NCI-H146 (cell line): ENCODE data around the gene ARPC4.
A peak's percentile ranks its signal among the peaks of the same experiment; 100 is the strongest.

Experiments used
- DNase-seq: peaks from one replicate; lab custom pipeline; 2025; lab: John Stamatoyannopoulos, UW

ARPC4 gene

GRCh38 chr3:9792405-9793160 lies at the start of gene ARPC4, which contains the start of gene TADA3:
Gene ARPC4 (plus strand): TSS chr3:9793082. CDS start chr3:9793122, 40 bp downstream.
Gene TADA3 (minus strand): TSS chr3:9792473. CDS start chr3:9791466, 1,007 bp downstream.
- peak; percentile 94 for DNase-seq

- DNase-seq = no peak
These were observed 49.3 kb upstream of the ARPC4 start for GRCh38 chr3:9743548-9743947.

- no peak for DNase-seq
These were observed 48.7 kb upstream of the ARPC4 start for GRCh38 chr3:9744162-9744561.

GRCh38 chr3:9745521-9745920 lies 47.4 kb upstream of the ARPC4 start:
- DNase-seq = no peak

GRCh38 chr3:9746330-9746729 lies 46.6 kb upstream of the ARPC4 start:
- no peak for DNase-seq

- DNase-seq = no peak
These were observed 45.6 kb upstream of the ARPC4 start for GRCh38 chr3:9747267-9747666.

GRCh38 chr3:9748031-9748430 lies 44.9 kb upstream of the ARPC4 start:
- no peak for DNase-seq

- DNase-seq = no peak
These were observed 43.6 kb upstream of the ARPC4 start for GRCh38 chr3:9749296-9749644.

- DNase-seq = peak; percentile 96
These were observed 43.0 kb upstream of the ARPC4 start, which contains the start of gene OGG1 for GRCh38 chr3:9749645-9750555. Gene OGG1 (plus strand): TSS chr3:9749952. CDS start chr3:9750287, 335 bp downstream.

- DNase-seq = no peak
These were observed 42.1 kb upstream of the ARPC4 start for GRCh38 chr3:9750556-9751411.

GRCh38 chr3:9754678-9755077 lies 38.2 kb upstream of the ARPC4 start:
- no peak for DNase-seq

GRCh38 chr3:9757427-9757826 lies 35.5 kb upstream of the ARPC4 start:
- no peak for DNase-seq

GRCh38 chr3:9760779-9761505 lies 31.9 kb upstream of the ARPC4 start:
- DNase-seq = no peak

GRCh38 chr3:9761919-9762318 lies 31.0 kb upstream of the ARPC4 start:
- no peak for DNase-seq

- no peak for DNase-seq
These were observed 30.0 kb upstream of the ARPC4 start for GRCh38 chr3:9762871-9763270.

- peak; percentile 25 for DNase-seq
These were observed 27.0 kb upstream of the ARPC4 start for GRCh38 chr3:9765865-9766264.

- no peak for DNase-seq
These were observed 25.5 kb upstream of the ARPC4 start for GRCh38 chr3:9767418-9767817.

- no peak for DNase-seq
These were observed 24.6 kb upstream of the ARPC4 start for GRCh38 chr3:9768141-9768775.

- no peak for DNase-seq
These were observed 23.9 kb upstream of the ARPC4 start for GRCh38 chr3:9769012-9769411.

GRCh38 chr3:9769426-9770275 lies 23.2 kb upstream of the ARPC4 start, which contains the start of gene CAMK1:
Gene CAMK1 (minus strand): TSS chr3:9769947. CDS start chr3:9767749, 2,198 bp downstream.
- DNase-seq = peak; percentile 55
